SU-DHL-6 (cell line): Measurements from ENCODE around the gene VPS13A.

Source experiments
- EZH2phosphoT487 ChIP-seq: fragments of 200-600 bp; sonication (generic), shearing (Covaris generic); conservative IDR thresholded peaks from 2 replicates; pipeline ENCODE4 v1.6.1; 2018; ENCODE audit warnings: mild to moderate bottlenecking, antibody characterized with exemption, low read length, moderate library complexity, mixed read lengths
- TF ChIP-seq, protein P1 (sequence below): fragments of 200-600 bp; sonication (generic); IDR thresholded peaks from one replicate; pipeline ENCODE4 v1.5.1; 2017; ENCODE audit warnings: antibody characterized with exemption, mild to moderate bottlenecking, low read length, moderate library complexity; ENCODE audit not compliant: insufficient read depth, poor library complexity, severe bottlenecking

- TF ChIP-seq, protein P1, sequence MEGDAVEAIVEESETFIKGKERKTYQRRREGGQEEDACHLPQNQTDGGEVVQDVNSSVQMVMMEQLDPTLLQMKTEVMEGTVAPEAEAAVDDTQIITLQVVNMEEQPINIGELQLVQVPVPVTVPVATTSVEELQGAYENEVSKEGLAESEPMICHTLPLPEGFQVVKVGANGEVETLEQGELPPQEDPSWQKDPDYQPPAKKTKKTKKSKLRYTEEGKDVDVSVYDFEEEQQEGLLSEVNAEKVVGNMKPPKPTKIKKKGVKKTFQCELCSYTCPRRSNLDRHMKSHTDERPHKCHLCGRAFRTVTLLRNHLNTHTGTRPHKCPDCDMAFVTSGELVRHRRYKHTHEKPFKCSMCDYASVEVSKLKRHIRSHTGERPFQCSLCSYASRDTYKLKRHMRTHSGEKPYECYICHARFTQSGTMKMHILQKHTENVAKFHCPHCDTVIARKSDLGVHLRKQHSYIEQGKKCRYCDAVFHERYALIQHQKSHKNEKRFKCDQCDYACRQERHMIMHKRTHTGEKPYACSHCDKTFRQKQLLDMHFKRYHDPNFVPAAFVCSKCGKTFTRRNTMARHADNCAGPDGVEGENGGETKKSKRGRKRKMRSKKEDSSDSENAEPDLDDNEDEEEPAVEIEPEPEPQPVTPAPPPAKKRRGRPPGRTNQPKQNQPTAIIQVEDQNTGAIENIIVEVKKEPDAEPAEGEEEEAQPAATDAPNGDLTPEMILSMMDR: no peak
- no peak for TF ChIP-seq EZH2phosphoT487
Observed at GRCh38 chr9:77450085-77450475, 272.7 kb downstream of the VPS13A start.
